ENCODE results near the gene HOXB5.

Gene HOXB5

DNA sequence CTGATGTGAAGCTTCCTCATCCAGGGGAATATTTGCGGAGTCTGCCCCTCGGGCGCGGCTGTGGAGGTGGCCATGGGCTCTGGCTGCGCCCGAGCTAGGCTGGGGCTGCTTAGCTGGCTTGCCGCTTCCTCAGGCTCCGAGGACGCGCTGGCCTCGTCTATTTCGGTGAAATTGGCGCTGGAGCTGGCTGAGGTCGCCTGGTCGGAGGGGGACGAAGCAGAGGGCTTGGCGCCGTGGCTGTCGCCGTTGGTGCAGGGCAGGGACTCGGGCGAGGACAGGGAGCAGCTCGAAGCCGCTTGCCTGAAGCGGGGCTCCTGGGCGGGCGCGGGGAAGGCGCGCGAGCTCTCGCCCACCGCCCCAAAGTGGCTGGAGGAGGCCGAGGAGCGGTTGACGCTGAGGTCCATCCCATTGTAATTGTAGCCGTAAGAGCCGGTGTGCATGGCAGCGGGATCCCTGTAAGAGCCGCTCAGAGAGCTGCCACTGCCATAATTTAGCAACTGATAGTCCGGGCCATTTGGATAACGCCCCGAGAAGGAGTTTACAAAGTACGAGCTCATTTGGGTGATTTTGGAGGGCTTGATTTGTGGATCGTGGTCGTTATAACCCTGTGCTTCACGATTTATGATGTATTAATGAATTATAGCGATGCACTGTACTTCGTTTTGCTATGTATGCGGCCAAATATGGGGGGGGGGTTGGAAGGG is at the start of gene HOXB5:
TSS of gene HOXB5 (minus strand) at position 654 of the 704 bp plus-strand sequence. CDS start at position 557, 97 bp downstream.
- TF ChIP-seq, protein P1, sequence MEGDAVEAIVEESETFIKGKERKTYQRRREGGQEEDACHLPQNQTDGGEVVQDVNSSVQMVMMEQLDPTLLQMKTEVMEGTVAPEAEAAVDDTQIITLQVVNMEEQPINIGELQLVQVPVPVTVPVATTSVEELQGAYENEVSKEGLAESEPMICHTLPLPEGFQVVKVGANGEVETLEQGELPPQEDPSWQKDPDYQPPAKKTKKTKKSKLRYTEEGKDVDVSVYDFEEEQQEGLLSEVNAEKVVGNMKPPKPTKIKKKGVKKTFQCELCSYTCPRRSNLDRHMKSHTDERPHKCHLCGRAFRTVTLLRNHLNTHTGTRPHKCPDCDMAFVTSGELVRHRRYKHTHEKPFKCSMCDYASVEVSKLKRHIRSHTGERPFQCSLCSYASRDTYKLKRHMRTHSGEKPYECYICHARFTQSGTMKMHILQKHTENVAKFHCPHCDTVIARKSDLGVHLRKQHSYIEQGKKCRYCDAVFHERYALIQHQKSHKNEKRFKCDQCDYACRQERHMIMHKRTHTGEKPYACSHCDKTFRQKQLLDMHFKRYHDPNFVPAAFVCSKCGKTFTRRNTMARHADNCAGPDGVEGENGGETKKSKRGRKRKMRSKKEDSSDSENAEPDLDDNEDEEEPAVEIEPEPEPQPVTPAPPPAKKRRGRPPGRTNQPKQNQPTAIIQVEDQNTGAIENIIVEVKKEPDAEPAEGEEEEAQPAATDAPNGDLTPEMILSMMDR (IDR thresholded peaks at IDR 0.05) = no peak

DNA sequence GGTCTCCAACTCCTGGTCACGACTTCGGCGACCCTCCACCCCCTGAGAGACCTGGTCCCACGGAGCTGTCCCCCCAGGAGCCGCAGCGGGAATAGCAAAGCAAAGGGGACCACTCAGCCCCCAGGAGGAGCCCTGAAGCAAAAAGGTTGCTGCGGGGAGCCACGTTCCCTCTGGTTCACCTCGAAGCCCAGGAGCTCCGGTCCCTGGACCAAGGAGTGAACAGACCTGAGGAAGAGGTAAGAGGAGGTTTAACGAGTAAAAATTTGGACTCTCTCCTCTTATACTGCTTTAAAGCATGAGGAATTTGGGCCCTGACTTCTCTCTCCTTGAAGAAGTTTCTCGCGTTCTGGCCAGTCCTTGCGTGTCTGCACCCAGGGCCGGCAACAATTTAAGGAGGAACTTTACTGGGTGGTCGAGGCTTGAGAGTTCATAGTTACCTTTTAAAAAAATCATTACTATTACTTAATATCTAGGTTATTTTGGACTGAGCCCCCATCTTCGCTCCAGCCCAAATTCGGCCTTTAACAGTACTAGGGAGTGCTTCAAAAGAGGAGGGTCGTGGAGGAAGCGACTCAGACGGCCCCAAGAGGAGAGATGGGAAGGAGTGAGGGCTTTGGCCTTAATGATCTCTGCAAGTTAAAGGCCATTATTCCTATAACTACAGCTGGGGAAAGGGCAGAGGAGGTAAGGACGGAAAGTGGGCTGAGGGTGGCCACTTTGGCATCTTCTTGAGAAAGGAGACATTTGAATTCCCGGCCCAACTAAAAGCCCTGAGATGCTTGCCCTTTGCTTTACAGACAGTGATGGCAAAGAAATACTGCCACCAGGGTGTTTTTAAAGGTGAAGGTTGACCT is 49.5 kb upstream of the HOXB5 start:
- TF ChIP-seq, protein P1 (IDR thresholded peaks at IDR 0.05) = no peak

DNA sequence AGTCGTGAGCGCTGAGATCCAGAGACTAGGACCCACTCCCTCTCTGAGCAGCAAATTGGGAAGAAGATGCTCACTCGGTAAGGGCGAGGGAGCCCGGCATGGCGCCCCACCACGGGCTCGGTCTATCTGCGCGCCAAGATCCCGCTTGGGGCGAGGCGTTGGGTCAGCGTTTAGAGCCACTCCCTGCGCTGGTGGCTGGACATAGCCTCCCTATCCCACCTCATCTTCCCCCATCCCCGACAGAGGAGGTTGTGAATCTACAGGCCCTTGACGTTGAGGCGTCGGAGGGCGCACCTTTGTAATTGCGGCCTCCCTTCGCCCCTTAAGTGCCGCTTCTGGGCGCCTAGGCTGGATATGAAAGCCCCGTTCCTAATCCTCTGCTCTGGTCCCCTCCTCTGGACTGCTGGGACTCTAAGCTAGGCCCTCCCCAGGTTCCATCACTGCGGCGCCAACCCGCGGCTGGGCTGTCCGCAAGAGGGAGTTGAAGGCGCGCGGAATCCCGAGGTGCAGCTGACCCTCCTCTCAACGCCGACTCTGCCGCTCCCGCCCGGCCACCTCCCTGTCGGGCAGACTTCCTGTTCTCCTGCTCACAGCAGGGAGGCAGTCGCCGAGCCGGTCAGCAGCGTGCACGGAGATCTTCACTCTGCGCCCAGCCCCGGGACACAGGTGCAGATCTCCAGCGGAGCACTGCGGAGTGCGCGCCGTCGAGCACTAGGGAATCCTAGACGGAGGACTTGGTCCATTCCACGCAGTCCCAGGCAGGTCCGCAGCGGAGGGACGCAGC is 48.7 kb upstream of the HOXB5 start:
- TF ChIP-seq, protein P1 (IDR thresholded peaks at IDR 0.05) = no peak

DNA sequence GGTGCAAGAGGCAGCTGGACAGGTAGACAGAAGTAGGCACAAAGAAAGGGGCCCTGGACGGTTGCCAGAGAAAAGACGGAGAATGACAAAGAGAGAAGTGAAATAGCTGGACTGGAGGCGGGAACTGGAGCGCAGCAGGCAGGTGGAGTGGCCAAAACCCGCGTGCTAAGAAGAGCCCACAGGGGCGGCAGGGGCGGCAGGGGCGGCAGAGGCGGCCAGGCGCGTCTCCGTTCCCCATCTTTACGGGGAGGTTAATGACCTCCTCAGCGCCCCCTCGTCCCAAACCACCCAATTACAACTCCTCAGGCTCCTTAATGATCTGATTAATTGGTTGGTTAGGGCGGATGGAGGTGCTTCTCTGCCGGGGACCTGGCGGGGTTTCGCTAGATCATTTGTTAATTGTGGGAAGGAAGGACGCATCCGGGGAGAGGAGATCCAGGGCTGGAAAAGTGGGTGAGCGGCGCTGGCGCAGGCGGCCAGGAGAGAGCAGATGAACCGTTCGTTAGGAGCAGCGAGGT is 48.0 kb upstream of the HOXB5 start:
- TF ChIP-seq, protein P1 (IDR thresholded peaks at IDR 0.05) = no peak

DNA sequence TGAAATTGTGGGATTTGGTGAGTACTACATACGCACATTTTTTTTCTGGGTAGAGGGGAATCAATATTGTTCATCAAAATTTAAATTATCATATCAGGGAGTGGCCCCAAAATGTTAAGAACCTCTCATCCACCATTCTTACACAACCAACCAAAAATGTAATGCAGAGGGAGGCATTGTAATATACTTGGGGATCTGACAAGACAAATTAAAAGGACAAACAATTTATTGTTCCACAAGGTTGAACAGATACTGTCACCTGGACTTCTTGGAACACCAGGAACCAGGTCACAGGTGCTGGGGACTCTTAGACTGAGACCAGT is 47.2 kb upstream of the HOXB5 start:
- TF ChIP-seq, protein P1 (IDR thresholded peaks at IDR 0.05) = no peak

DNA sequence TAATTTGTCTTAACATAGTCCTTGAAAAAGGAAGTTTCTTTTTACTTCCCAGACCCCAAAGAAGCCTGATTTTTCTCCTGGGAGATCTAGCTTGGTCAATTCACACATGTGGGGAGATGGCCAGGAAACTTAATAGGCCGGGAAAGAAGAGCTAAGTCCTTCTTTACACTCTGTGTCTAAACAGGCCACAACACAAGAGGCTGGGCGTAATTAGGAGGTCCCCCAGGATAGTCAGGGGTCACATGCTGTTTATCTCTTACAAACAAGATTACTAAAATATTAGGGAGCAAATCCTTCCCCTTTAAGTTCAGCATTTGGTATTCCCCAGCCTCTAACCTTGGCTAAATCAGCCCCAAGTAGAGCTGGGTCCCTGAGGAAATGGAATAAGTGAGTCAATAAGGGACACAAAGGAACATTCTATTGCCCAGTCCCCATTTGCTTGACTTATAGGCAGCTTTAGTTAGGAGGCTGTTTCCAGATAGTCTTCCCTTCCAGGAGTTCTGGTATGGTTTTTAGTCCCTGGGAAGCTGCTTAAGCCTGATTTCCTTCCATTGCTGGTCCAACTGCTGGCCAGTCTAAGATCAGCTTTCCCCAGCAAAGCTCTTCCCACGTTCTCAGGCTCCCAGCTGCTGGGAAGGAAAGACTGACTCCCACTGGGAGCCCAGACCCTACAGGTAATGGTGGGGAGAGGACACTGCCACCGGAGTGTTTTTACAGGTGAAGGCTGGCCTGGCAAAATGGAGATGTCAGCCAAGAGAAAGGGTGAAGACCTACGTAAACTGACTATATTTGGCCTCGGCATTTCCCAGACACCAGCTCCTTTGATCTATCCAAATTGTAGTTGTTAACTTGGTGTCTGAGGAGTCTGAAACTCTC is 46.6 kb upstream of the HOXB5 start:
- TF ChIP-seq, protein P1 (IDR thresholded peaks at IDR 0.05) = no peak

All from LNCAP (cell line).